ENCODE measurements around the gene CERS2. TPM values are rescaled to one million over a fixed set of nuclear protein-coding genes. Genes with fewer than 3 reads are reported as not detected.

The CERS2 gene
- total and polyA plus RNA-seq, 10 of the 15 experiments (the other 5 are each of a cell fraction or from before 2014, with no cell fraction given) = 9.2 to 87.9 (median 50.8) TPM

DNA sequence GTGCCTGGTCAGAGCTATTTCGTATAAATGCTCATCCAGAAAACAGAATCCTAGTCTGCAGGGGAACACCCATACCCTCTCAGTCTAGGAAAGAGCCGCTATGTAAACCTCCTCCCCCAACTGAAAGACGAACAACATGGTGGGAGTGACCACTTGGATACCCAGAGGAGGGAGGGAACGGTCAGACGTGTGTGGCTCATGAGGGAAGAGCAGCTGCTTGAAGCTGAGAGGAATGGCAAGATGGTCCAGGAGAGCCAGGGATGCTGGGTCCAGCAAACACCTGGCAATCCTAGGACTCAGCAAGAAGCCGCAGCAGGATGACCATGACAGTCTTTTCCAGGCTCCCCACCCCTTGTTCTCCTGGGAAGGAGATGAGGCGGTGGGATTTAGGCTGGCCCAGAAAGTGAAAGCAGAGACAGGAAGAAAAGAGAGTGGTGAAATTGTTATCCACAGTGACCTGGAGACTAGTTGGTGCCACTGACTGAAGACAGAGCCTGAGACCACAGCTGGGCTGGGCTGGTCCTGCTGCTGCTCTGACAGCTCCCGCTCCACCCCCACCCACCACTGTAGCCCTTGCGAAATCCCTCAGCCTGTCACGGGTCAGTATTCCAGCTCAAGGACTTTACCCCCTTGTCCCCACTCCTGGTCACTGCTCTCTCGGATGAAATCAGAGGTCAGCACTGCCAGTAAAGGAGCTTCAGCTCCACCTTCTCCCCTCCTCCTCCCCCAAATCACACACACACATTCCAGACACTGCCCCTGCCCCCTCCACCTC lies 3.6 kb downstream of the CERS2 start (continued):
- TF ChIP-seq ZNF592 (IDR thresholded peaks at IDR 0.05) (no peak), SUZ12 (IDR thresholded peaks at IDR 0.05; ENCODE audit: unreplicated experiment) (no peak), CEBPB (IDR thresholded peaks at IDR 0.05; ENCODE audit: borderline replicate concordance in 1 of 2, low read depth in 2 of 2, low read length in 2 of 2) (no peak), ZNF274 (IDR thresholded peaks at IDR 0.05; ENCODE audit: insufficient read depth, insufficient read length) (no peak)

GRCh38 chr1:150969626-150970025 lies 5.0 kb downstream of the CERS2 start:
- no peaks in the 10 kb centered on the region for H4K20me1 ChIP-seq (ENCODE audit: control insufficient read depth, insufficient read depth)
- ChIA-PET POLR2A (interaction anchor here (0.8 to 1.1 kb wide), 2 partner anchors 7 to 44 kb away, joined by 3 to 4 read pairs; partner anchors contain the start of gene SETDB1), CTCF (interaction anchor here (1.1 to 1.5 kb wide), 3 partner anchors 11 to 47 kb away, joined by 3 to 6 read pairs (median 3); no protein-coding TSS in a partner anchor), RAD21 (ENCODE audit: unreplicated experiment) (no interaction called here), SMC1A (ENCODE audit: uncharacterized antibody, unreplicated experiment) (interaction anchor here (0.7 to 1.2 kb wide), 2 partner anchors 13 to 264 kb away, joined by 3 read pairs; no protein-coding TSS in a partner anchor)
- H3K27ac ChIP-seq (ENCODE audit: control insufficient read depth, insufficient read depth) = no peak overlapping the region
- H3K4me3 ChIP-seq = no peak overlapping the region
- H3K36me3 ChIP-seq (ENCODE audit: control insufficient read depth in 2 of 2, insufficient read depth in 2 of 2, low read length in 1 of 2) = peaks cover 14 to 15% of the 10 kb centered on the region in 2 experiments
- FAIRE-seq (no peak), DNase-seq (ENCODE audit: low read depth, low spot score) (no peak), ATAC-seq (no peak)
- H3K9me3 ChIP-seq (replicated peaks; ENCODE audit: control insufficient read depth, insufficient read depth, low read length) = no peaks in the 10 kb centered on the region
- intact Hi-C loops (cut with micrococcal nuclease; ENCODE audit: unreplicated experiment) = loop anchor here (10.0 kb wide), 2 partner anchors 205 to 345 kb away; partner anchors contain the start of genes CTSS and ENSA
- H3K4me2 ChIP-seq (ENCODE audit: control insufficient read depth, insufficient read depth) = no peak overlapping the region
- H3K79me2 ChIP-seq (ENCODE audit: control insufficient read depth, insufficient read depth, low read length) = peaks cover 37% of the 10 kb centered on the region
- no TSS peak for BruUV-seq (replicated peaks)
- H3K4me1 ChIP-seq (ENCODE audit: control insufficient read depth, insufficient read depth, low read length) = peaks cover 7% of the 10 kb centered on the region; the same call in 1 of the 2 replicates
- no peak overlapping the region for H3K9ac ChIP-seq (ENCODE audit: control insufficient read depth, insufficient read depth, low read length)
- H3K27me3 ChIP-seq (replicated peaks in 1 of 2; ENCODE audit: control insufficient read depth in 2 of 2, insufficient read depth in 2 of 2, low read length in 1 of 2) = no peaks in the 10 kb centered on the region
- 70% methylated on average over 3 of the region's 3 CpGs for WGBS (ENCODE audit: insufficient coverage, insufficient replicate concordance, low lambda C conversion rate, missing lambda C conversion rate)
- in situ Hi-C loops (cut with MboI) = no loop called here
- no peak overlapping the region for H2AFZ ChIP-seq (ENCODE audit: control insufficient read depth, low read depth, low read length)
- TF ChIP-seq CEBPB (IDR thresholded peaks at IDR 0.05; ENCODE audit: borderline replicate concordance in 1 of 2, low read depth in 2 of 2, low read length in 2 of 2) (no peak), HDGF (IDR thresholded peaks at IDR 0.05) (no peak), NFYA (IDR thresholded peaks at IDR 0.05; ENCODE audit: borderline replicate concordance, low read depth, low read length) (no peak), BCLAF1 (IDR thresholded peaks at IDR 0.05) (no peak), BRCA1 (IDR thresholded peaks at IDR 0.05; ENCODE audit: low read depth, low read length) (no peak), ATF3 (IDR thresholded peaks at IDR 0.05; ENCODE audit: borderline replicate concordance, extremely low read depth, low read depth, low read length) (no peak)
- TF ChIP-seq, protein P1, sequence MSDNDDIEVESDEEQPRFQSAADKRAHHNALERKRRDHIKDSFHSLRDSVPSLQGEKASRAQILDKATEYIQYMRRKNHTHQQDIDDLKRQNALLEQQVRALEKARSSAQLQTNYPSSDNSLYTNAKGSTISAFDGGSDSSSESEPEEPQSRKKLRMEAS (IDR thresholded peaks at IDR 0.05; ENCODE audit: low read depth, low read length) = no peak

Measured in GM12878 (cell line).